GM19372 (cell line): ENCODE measurements around the gene SEMA3B.

Experiments used
- ATAC-seq: cut with Tn5 transposase; IDR thresholded peaks from one replicate; pipeline ENCODE4 v1.9.1; 2021; ENCODE audit warnings: mild to moderate bottlenecking, low read depth, moderate library complexity; ENCODE audit not compliant: unreplicated experiment

Gene SEMA3B

DNA sequence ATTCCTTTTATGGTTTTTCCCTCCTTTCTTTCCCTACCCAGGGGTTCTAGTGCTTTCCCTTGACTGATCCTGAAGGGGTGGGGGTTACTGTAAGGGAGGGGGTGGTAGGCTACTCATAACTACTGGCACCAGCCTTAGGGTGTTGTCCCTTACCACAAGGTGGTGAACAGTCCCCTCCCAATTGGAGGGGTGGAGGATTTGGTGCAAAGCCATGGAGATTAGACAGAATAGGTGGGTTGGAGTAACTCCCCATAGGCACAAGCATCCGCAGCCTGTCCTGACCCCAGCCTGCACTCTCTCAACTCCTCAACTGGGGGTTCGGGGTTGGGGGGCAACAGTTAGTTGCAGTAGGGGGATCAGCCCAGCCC, 56.1 kb downstream of the SEMA3B start:
- ATAC-seq = no peak

DNA sequence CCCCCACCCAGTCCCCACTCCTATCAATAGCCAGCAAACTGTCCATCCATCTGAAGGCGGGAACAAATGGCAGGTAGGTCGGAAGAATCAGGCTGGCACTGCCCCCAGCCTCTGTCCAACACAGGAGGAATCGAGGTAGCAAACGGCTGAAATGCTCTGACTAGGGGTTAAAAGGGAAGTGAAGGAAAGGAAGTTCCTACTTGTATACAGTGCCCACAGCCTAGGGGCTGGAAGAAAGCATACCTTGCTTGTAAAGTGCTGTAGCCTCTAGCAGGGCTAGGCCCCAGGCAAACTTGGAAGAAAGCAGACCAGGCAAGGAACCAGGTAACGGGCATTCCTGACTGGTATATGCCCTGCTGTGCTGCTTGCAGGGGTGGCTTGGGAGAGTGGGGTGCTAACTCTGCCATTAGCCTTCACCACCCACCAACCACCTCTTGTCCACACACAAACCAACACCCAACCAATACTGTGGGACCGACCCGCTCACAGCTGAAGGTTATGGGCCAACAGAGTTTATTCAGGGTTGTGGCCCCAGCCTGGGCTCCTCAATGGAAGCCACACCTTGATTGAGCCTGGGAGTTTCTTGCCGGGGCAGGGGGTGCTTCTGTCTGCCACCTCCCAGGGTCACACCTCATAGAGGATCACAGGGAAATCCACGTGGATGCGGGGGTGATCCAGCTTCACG, 56.7 kb downstream of the SEMA3B start:
- no peak for ATAC-seq

DNA sequence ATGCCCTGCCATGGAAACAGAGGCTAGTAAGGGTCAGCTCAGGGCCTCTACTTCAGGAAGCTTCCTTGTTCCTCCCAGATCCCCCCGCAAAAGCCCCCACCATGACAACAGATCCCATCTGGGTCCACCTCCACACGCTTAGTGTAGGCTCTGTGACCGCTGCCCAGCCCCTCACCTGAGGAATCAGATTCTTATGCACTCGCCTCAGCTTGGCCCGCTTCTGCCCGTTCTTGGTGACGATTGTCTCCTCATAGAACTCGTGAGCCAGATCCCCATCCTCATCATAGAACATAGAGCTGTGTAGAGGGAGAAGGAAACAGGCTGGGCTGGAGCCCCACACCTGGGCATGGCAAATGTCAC, 57.2 kb downstream of the SEMA3B start:
- no peak for ATAC-seq

DNA sequence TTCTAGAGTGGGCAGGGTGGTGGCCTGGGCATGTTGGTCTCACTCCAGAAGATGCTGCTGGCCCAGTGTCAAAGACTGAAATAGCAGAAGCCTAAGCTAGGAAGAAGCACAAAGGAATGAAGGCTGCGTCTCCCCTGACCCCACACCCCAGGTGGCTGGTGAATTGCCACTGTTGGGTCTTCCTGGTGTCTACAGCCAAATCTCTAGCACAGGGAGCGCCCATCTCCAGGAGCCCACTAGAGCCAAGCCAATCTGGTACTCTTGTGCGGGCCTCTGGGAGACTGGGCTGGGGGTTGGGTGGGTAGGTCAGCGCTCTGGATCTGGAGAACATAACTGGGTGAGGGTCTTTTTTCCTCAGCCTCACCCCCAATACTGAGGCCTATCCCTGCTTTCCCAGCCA, 58.2 kb downstream of the SEMA3B start:
- no peak for ATAC-seq
